ENCODE measurements around the gene BCL11A. TPM values are rescaled to one million over a fixed set of nuclear protein-coding genes. Genes with fewer than 3 reads are reported as not detected.

BCL11A gene
- total and polyA plus RNA-seq, 10 donors, result 41.1 to 121 (median 84.0) TPM

- no peak for DNase-seq
- TF ChIP-seq CTCF (IDR thresholded peaks at IDR 0.05 in 8 of 11, conservative IDR thresholded peaks at IDR 0.05 in 3 of 11) (no peak), POLR2AphosphoS5 (IDR thresholded peaks at IDR 0.05) (no peak), POLR2A (IDR thresholded peaks at IDR 0.05) (no peak)
- H3K4me1 ChIP-seq, result peaks cover 11 to 96% (median 48%) of the 10 kb centered on the region in 6 donors
- 84 to 95% (median 85%) methylated on average over 4 of the region's 4 CpGs for WGBS, 5 donors
- no peaks in the 10 kb centered on the region for H3K9me3 ChIP-seq
- H3K27me3 ChIP-seq (replicated peaks in 1 of 7), result no peaks in the 10 kb centered on the region
- no peaks in the 10 kb centered on the region for H3K36me3 ChIP-seq
- peak overlapping the region in 1 of 8 donors; percentile 87 for H3K27ac ChIP-seq
- intact Hi-C loops (cut with DNase I; ENCODE audit: low total_unique reads), result no loop called here
- no peak overlapping the region for H3K4me3 ChIP-seq
Measured at GRCh38 chr2:60480089-60480773, 73.2 kb downstream of the BCL11A start.

GRCh38 chr2:60479226-60480088 lies 74.0 kb downstream of the BCL11A start:
- Histone ChIP-seq H3K4me1 (peaks cover 11 to 95% (median 40%) of the 10 kb centered on the region in 6 donors), H3K9me3 (no peaks in the 10 kb centered on the region), H3K4me3 (no peak overlapping the region), H3K27me3 (replicated peaks in 1 of 7) (no peaks in the 10 kb centered on the region), H3K27ac (peak overlapping the region in 1 of 8 donors; percentile 87), H3K36me3 (no peaks in the 10 kb centered on the region)
- no peak for TF ChIP-seq POLR2A (IDR thresholded peaks at IDR 0.05)
- no peak for TF ChIP-seq POLR2AphosphoS5 (IDR thresholded peaks at IDR 0.05)
- TF ChIP-seq CTCF (IDR thresholded peaks at IDR 0.05 in 8 of 11, conservative IDR thresholded peaks at IDR 0.05 in 3 of 11), result no peak
- intact Hi-C loops (cut with DNase I; ENCODE audit: low total_unique reads), result no loop called here
- WGBS, 5 donors, result 84 to 91% (median 88%) methylated on average over 22 of the region's 22 CpGs
- no peak for DNase-seq

GRCh38 chr2:60478660-60479059 lies 74.8 kb downstream of the BCL11A start:
- H3K36me3 ChIP-seq, result no peaks in the 10 kb centered on the region
- H3K4me3 ChIP-seq, result no peak overlapping the region
- H3K9me3 ChIP-seq, result no peaks in the 10 kb centered on the region
- H3K4me1 ChIP-seq, result peaks cover 10 to 90% (median 32%) of the 10 kb centered on the region in 6 donors
- peak overlapping the region in 1 of 8 donors; percentile 63 for H3K27ac ChIP-seq
- no peak for DNase-seq
- intact Hi-C loops (cut with DNase I; ENCODE audit: low total_unique reads), result no loop called here
- WGBS, 5 donors, result 85 to 95% (median 90%) methylated on average over 7 of the region's 7 CpGs
- TF ChIP-seq POLR2A (IDR thresholded peaks at IDR 0.05), result no peak
- peak in 1 of 3 donors; percentile 16 for TF ChIP-seq POLR2AphosphoS5 (IDR thresholded peaks at IDR 0.05)
- no peak for TF ChIP-seq CTCF (IDR thresholded peaks at IDR 0.05 in 8 of 11, conservative IDR thresholded peaks at IDR 0.05 in 3 of 11)
- H3K27me3 ChIP-seq (replicated peaks in 1 of 7), result no peaks in the 10 kb centered on the region
